GM12873 (cell line): Measurements from ENCODE around the gene KRT2.
A peak's percentile ranks its signal among the peaks of the same experiment; 100 is the strongest.

Experiments
- TF ChIP-seq, protein P1 (sequence below): IDR thresholded peaks from 2 replicates; pipeline ENCODE4 v1.5.1; 2012; ENCODE audit warnings: low read depth, mild to moderate bottlenecking, moderate library complexity, low read length, control low read depth; ENCODE audit not compliant: insufficient read depth; ENCODE audit errors: missing control alignments

KRT2 gene

GRCh38 chr12:52672321-52672933 is 20.4 kb upstream of the KRT2 start:
- TF ChIP-seq, protein P1, sequence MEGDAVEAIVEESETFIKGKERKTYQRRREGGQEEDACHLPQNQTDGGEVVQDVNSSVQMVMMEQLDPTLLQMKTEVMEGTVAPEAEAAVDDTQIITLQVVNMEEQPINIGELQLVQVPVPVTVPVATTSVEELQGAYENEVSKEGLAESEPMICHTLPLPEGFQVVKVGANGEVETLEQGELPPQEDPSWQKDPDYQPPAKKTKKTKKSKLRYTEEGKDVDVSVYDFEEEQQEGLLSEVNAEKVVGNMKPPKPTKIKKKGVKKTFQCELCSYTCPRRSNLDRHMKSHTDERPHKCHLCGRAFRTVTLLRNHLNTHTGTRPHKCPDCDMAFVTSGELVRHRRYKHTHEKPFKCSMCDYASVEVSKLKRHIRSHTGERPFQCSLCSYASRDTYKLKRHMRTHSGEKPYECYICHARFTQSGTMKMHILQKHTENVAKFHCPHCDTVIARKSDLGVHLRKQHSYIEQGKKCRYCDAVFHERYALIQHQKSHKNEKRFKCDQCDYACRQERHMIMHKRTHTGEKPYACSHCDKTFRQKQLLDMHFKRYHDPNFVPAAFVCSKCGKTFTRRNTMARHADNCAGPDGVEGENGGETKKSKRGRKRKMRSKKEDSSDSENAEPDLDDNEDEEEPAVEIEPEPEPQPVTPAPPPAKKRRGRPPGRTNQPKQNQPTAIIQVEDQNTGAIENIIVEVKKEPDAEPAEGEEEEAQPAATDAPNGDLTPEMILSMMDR = no peak

GRCh38 chr12:52670961-52671360 is 18.9 kb upstream of the KRT2 start:
- TF ChIP-seq, protein P1 = no peak

DNA sequence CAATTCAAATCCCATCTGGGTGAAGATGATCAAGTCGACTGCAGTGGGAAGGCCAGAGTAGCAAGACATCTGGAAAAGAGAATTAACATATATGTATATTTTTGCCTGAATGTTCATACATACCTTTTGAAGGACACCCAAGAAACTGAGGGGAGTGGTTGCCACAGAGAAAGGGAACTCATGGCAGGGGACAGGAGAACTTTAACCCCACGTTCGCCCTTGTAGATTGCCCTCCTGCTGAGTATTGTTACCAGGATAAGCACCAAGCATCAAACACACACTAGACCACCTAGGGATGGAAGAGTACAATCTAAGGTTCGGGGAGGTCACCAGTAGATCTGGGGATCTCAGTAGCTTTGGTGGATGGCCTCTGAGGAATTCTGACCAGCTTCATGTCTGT is 18.5 kb upstream of the KRT2 start:
- TF ChIP-seq, protein P1 = no peak

DNA sequence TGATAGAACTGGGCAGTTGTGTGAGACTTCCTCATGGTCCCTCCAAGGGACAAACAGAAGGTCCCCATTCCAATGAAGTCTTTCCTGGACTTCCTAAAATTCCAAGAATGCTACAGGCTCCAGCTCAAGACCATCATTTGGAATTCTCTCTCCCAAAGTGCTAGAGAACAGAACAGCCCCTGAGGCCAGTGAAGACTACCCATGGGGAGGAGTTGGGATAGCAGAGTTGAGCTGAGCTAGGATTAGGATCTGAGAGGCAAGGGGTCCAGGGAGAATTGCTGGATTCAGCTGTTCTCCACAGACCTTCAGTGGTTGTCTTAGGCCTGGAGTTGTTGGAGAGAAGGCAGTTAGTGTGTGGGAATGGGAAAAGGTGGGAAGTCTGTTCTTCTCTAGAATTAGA is 17.4 kb upstream of the KRT2 start:
- TF ChIP-seq, protein P1 = no peak

DNA sequence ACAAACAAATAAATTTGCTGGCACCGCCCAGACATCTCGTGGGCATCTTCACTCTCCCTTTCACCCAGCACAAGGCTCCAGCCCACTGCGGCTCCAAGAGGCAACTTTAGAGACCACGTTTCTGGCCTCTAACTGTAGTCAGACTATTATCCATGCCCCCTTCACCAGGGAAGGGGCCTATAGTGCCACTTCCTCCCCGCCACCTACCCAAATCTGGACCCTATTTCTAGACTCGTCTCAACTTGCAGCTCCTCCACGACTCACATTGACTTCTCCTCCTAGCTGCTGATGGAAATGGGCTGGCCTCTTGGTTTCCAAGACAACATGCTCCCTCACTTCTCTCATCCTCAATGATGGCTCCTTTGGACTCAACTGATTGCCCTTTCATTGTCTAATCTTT is 15.9 kb upstream of the KRT2 start:
- TF ChIP-seq, protein P1 = no peak

- TF ChIP-seq, protein P1 = peak; percentile 34
Observed at GRCh38 chr12:52667509-52667908, 15.5 kb upstream of the KRT2 start.

GRCh38 chr12:52666471-52666870 is 14.5 kb upstream of the KRT2 start:
- TF ChIP-seq, protein P1 = no peak
